ENCODE results near the gene GNG7. TPM values are rescaled to one million over a fixed set of nuclear protein-coding genes. Genes with fewer than 3 reads are reported as not detected.

GNG7 gene
- total and polyA plus RNA-seq, 7 donors, result 1.2 to 8.0 (median 2.6) TPM

GRCh38 chr19:2723345-2723715 is 20.8 kb upstream of the GNG7 start:
- intact Hi-C loops (cut with DNase I), result no loop called here
- Histone ChIP-seq H3K9me3 (no peaks in the 10 kb centered on the region), H3K4me1 (peaks cover 0 to 35% (median 30%) of the 10 kb centered on the region in 4 donors), H3K36me3 (no peaks in the 10 kb centered on the region), H3K4me3 (no peak overlapping the region), H3K27ac (peak overlapping the region in 3 of 4 donors; percentile 48 to 81 (median 49)), H3K27me3 (peaks cover 20 to 69% (median 58%) of the 10 kb centered on the region in 3 donors)
- no peak for TF ChIP-seq EP300 (IDR thresholded peaks at IDR 0.05)
- DNase-seq, result no peak
- WGBS, 2 donors, result 70 to 81% methylated on average over 13 of the region's 13 CpGs

DNA sequence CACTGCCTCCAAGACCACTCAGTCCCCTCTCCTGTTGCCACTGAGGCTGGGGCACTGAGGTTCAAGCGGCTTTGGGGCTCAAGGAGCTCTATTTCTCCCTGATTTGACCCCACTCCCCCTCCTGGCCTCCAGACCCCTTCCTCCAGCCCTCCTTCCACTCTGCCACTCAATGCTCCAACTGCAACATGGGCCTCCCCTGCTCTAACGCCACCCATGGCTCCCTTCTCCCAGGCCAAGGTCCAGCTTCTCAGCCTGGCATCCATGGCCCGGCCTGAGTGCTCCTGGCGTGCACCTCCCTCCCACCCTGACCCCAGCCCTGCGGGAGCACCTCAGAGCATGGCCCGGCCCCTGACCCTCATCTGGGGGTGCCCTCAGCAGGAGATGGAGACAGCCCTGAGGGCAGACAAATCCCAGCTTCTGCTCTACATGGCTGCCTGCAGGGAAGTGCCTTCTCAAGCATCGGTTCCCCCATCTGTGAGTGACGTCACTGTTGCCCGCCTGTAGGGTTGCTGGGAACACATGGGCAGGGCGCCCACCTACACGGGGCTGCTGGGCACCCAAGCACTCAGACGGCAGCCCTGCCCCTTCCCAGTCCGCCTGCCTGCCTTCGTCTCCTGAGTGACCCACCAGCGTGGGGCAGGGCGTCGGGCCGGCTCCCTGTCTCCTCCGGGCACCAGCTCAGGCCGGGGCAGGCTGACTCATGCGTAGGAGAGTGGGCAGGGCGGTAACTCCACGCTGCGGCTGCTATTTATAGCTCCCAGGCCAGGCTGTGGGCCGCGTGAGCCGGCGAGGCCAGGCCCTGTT is 20.2 kb upstream of the GNG7 start:
- WGBS, 2 donors, result 28 to 55% methylated on average over 28 of the region's 28 CpGs

GRCh38 chr19:2721570-2722540 is 19.4 kb upstream of the GNG7 start:
- Histone ChIP-seq H3K27ac (peak overlapping the region in 1 of 4 donors; percentile 81), H3K4me3 (peak overlapping the region in 2 of 4 donors; percentile 34 to 35), H3K27me3 (peaks cover 19 to 62% (median 48%) of the 10 kb centered on the region in 3 donors), H3K9me3 (no peaks in the 10 kb centered on the region), H3K36me3 (no peaks in the 10 kb centered on the region), H3K4me1 (peaks cover 0 to 35% (median 30%) of the 10 kb centered on the region in 4 donors)
- 29% methylated on average over 39 of the region's 39 CpGs for WGBS, 2 donors
- TF ChIP-seq EP300 (IDR thresholded peaks at IDR 0.05) (no peak), POLR2A (IDR thresholded peaks at IDR 0.05) (no peak), POLR2AphosphoS5 (IDR thresholded peaks at IDR 0.05) (no peak)
- TF ChIP-seq, protein P1, sequence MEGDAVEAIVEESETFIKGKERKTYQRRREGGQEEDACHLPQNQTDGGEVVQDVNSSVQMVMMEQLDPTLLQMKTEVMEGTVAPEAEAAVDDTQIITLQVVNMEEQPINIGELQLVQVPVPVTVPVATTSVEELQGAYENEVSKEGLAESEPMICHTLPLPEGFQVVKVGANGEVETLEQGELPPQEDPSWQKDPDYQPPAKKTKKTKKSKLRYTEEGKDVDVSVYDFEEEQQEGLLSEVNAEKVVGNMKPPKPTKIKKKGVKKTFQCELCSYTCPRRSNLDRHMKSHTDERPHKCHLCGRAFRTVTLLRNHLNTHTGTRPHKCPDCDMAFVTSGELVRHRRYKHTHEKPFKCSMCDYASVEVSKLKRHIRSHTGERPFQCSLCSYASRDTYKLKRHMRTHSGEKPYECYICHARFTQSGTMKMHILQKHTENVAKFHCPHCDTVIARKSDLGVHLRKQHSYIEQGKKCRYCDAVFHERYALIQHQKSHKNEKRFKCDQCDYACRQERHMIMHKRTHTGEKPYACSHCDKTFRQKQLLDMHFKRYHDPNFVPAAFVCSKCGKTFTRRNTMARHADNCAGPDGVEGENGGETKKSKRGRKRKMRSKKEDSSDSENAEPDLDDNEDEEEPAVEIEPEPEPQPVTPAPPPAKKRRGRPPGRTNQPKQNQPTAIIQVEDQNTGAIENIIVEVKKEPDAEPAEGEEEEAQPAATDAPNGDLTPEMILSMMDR (IDR thresholded peaks at IDR 0.05), result no peak
- intact Hi-C loops (cut with DNase I), result no loop called here
- DNase-seq, result no peak

More for the DNA sequence above, 20.2 kb upstream of the GNG7 start:
- H3K9me3 ChIP-seq, result no peaks in the 10 kb centered on the region
- no peaks in the 10 kb centered on the region for H3K36me3 ChIP-seq
- peaks cover 20 to 67% (median 56%) of the 10 kb centered on the region in 3 donors for H3K27me3 ChIP-seq
- H3K4me3 ChIP-seq, result no peak overlapping the region
- peak overlapping the region; percentile 16 to 81 (median 48) for H3K27ac ChIP-seq
- intact Hi-C loops (cut with DNase I), result no loop called here
- H3K4me1 ChIP-seq, result peaks cover 0 to 35% (median 30%) of the 10 kb centered on the region in 4 donors
- peak; percentile 86 for DNase-seq
- TF ChIP-seq POLR2A (IDR thresholded peaks at IDR 0.05), result no peak
- TF ChIP-seq POLR2AphosphoS5 (IDR thresholded peaks at IDR 0.05), result peak in 2 of 4 donors; percentile 6 to 20

DNA sequence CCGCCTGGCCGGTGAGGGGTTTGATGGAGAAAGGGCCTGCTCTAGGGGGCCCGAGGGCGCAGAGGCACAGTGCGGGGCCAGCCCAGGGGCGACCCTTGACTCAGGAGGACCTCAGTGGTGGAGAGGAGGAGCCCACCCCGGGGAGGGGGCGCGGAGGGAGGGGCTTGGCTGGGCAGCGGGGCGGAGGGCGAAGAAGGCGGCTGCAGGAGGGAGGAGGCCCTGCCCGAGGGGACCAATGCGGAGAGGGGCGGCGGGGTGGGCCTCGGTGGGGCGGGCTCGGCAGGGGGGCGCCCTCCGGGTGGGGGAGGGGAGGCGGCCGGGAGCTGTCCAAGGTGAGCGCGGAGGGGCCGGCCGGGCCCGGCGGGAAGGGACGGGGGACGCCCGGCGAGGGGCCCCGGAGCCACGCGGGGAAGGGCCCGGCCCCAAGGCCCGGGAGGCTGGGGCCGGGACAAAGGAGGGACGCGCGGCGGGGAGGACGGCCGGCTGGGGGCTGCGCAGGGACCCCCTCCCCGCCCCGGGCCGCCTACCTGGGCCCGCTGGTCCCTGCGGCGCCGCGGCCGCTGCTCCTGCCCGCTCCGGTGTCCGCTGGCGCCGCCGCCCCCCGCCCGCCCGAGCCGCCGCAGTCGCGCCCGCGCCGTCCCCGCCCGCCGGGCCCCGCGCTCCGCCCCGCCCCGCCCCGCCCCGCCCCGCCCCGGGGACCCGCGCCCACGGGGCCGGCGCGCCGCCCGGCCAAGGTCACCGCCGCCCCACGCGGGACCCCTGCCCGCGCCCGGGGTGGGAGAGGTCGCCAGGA is 18.5 kb upstream of the GNG7 start, which contains the start of gene DIRAS1:
Gene DIRAS1 (minus strand): TSS at position 596 of the 793 bp plus-strand sequence. CDS start 3,566 bp downstream, outside the sequence.
- Histone ChIP-seq H3K4me1 (peaks cover 0 to 35% (median 30%) of the 10 kb centered on the region in 4 donors), H3K9me3 (no peaks in the 10 kb centered on the region), H3K27me3 (peaks cover 12 to 58% (median 42%) of the 10 kb centered on the region in 3 donors), H3K4me3 (peak within 1 kb of the TSS in 3 of 4 donors; percentile 23 to 46 (median 44)), H3K36me3 (no peaks in the 10 kb centered on the region), H3K27ac (peak within 1 kb of the TSS in 1 of 4 donors; percentile 59)
- 1% methylated on average over 100 of the region's 100 CpGs for WGBS, 2 donors
- TF ChIP-seq, protein P1 (IDR thresholded peaks at IDR 0.05), result no peak
- no peak for TF ChIP-seq EP300 (IDR thresholded peaks at IDR 0.05)
- TF ChIP-seq POLR2AphosphoS5 (IDR thresholded peaks at IDR 0.05), result no peak
- no peak for TF ChIP-seq POLR2A (IDR thresholded peaks at IDR 0.05)
- DNase-seq, result peak; percentile 51
- intact Hi-C loops (cut with DNase I), result no loop called here
